ENCODE measurements around the gene LGALS1.

LGALS1 gene

GRCh38 chr22:37633089-37633624, 42.3 kb upstream of the LGALS1 start:
- CTCF ChIA-PET = interaction anchor here (1.1 to 28.2 kb wide), 12 partner anchors 8 to 147 kb away, joined by 3 to 506 read pairs (median 6); partner anchors contain the start of genes GGA1, LGALS1, MFNG and NOL12
- peak overlapping the region; percentile 37 for H3K4me3 Mint-ChIP-seq
- H3K36me3 Mint-ChIP-seq = peaks cover 9% of the 10 kb centered on the region
- H3K9me3 Mint-ChIP-seq = no peaks in the 10 kb centered on the region
- peak; percentile 41 for DNase-seq
- no peaks in the 10 kb centered on the region for H3K27me3 Mint-ChIP-seq
- H3K27ac Mint-ChIP-seq = peak overlapping the region; percentile 90
- peaks cover 73% of the 10 kb centered on the region for H3K4me1 Mint-ChIP-seq

GRCh38 chr22:37633625-37634416, 41.6 kb upstream of the LGALS1 start:
- Mint-ChIP-seq H3K4me3 (peak overlapping the region; percentile 46), H3K27ac (peak overlapping the region; percentile 90), H3K27me3 (no peaks in the 10 kb centered on the region), H3K4me1 (peaks cover 73% of the 10 kb centered on the region), H3K9me3 (no peaks in the 10 kb centered on the region), H3K36me3 (peaks cover 9% of the 10 kb centered on the region)
- peak; percentile 67 for DNase-seq
- CTCF ChIA-PET = interaction anchor here (1.1 to 28.2 kb wide), 13 partner anchors 9 to 148 kb away, joined by 3 to 506 read pairs (median 5); partner anchors contain the start of genes GGA1, LGALS1, MFNG and NOL12

GRCh38 chr22:37634417-37634924, 41.0 kb upstream of the LGALS1 start:
- Mint-ChIP-seq H3K4me3 (peak overlapping the region; percentile 46), H3K27ac (peak overlapping the region; percentile 90), H3K27me3 (no peaks in the 10 kb centered on the region), H3K9me3 (no peaks in the 10 kb centered on the region), H3K36me3 (peaks cover 9% of the 10 kb centered on the region), H3K4me1 (peaks cover 71% of the 10 kb centered on the region)
- CTCF ChIA-PET = interaction anchor here (1.1 to 28.2 kb wide), 11 partner anchors 9 to 149 kb away, joined by 3 to 506 read pairs (median 6); partner anchors contain the start of genes GGA1, LGALS1, MFNG and NOL12
- peak; percentile 38 for DNase-seq

GRCh38 chr22:37635157-37635556, 40.3 kb upstream of the LGALS1 start:
- Mint-ChIP-seq H3K4me1 (peaks cover 71% of the 10 kb centered on the region), H3K27ac (peak overlapping the region; percentile 89), H3K36me3 (peaks cover 9% of the 10 kb centered on the region), H3K4me3 (no peak overlapping the region), H3K9me3 (no peaks in the 10 kb centered on the region), H3K27me3 (no peaks in the 10 kb centered on the region)
- CTCF ChIA-PET = interaction anchor here (1.3 to 28.2 kb wide), 6 partner anchors 8 to 41 kb away, joined by 3 to 506 read pairs (median 16); partner anchors contain the start of genes GGA1, LGALS1, NOL12 and PDXP
- no peak for DNase-seq

GRCh38 chr22:37636186-37636948, 39.1 kb upstream of the LGALS1 start:
- peaks cover 74% of the 10 kb centered on the region for H3K4me1 Mint-ChIP-seq
- peak; percentile 59 for DNase-seq
- H3K27ac Mint-ChIP-seq = peak overlapping the region; percentile 89
- H3K27me3 Mint-ChIP-seq = no peaks in the 10 kb centered on the region
- CTCF ChIA-PET = interaction anchor here (0.8 to 28.2 kb wide), 10 partner anchors 9 to 95 kb away, joined by 3 to 506 read pairs (median 4); partner anchors contain the start of genes LGALS1, NOL12 and PDXP
- H3K9me3 Mint-ChIP-seq = no peaks in the 10 kb centered on the region
- peak overlapping the region; percentile 49 for H3K4me3 Mint-ChIP-seq
- peaks cover 13% of the 10 kb centered on the region for H3K36me3 Mint-ChIP-seq

GRCh38 chr22:37636949-37637273, 38.5 kb upstream of the LGALS1 start:
- H3K4me3 Mint-ChIP-seq = peak overlapping the region; percentile 7
- H3K9me3 Mint-ChIP-seq = no peaks in the 10 kb centered on the region
- H3K27ac Mint-ChIP-seq = peak overlapping the region; percentile 89

GRCh38 chr22:37638391-37639069, 36.9 kb upstream of the LGALS1 start:
- Mint-ChIP-seq H3K4me1 (peaks cover 82% of the 10 kb centered on the region), H3K27me3 (no peaks in the 10 kb centered on the region), H3K36me3 (peaks cover 22% of the 10 kb centered on the region), H3K4me3 (peak overlapping the region; percentile 99), H3K27ac (peak overlapping the region; percentile 87), H3K9me3 (no peaks in the 10 kb centered on the region)
- peak; percentile 72 for DNase-seq
- CTCF ChIA-PET = interaction anchor here (0.9 to 28.2 kb wide), 6 partner anchors 9 to 38 kb away, joined by 3 to 506 read pairs (median 4); partner anchors contain the start of genes LGALS1, NOL12 and PDXP

More at GRCh38 chr22:37636949-37637273, 38.5 kb upstream of the LGALS1 start:
- Mint-ChIP-seq H3K27me3 (no peaks in the 10 kb centered on the region), H3K36me3 (peaks cover 15% of the 10 kb centered on the region), H3K4me1 (peaks cover 76% of the 10 kb centered on the region)
- CTCF ChIA-PET = interaction anchor here (0.6 to 28.2 kb wide), 11 partner anchors 9 to 95 kb away, joined by 3 to 506 read pairs (median 4); partner anchors contain the start of genes LGALS1, NOL12 and PDXP
- DNase-seq = no peak

- peak; percentile 79 for DNase-seq
- Mint-ChIP-seq H3K4me3 (peak within 1 kb of the TSS; percentile 99), H3K9me3 (no peaks in the 10 kb centered on the region), H3K27me3 (no peaks in the 10 kb centered on the region), H3K27ac (peak within 1 kb of the TSS; percentile 98), H3K36me3 (peaks cover 27% of the 10 kb centered on the region), H3K4me1 (peaks cover 79% of the 10 kb centered on the region)
- CTCF ChIA-PET = interaction anchor here (1.0 to 28.2 kb wide), 4 partner anchors 11 to 37 kb away, joined by 3 to 506 read pairs (median 11); partner anchors contain the start of genes LGALS1 and NOL12
Measured at GRCh38 chr22:37639070-37639760, 36.2 kb upstream of the LGALS1 start, which contains the start of gene SH3BP1. SH3BP1 (plus strand) TSS chr22:37639669; CDS start chr22:37639788, 119 bp downstream.

GRCh38 chr22:37639771-37640590, 35.5 kb upstream of the LGALS1 start:
- H3K9me3 Mint-ChIP-seq = no peaks in the 10 kb centered on the region

GRCh38 chr22:37640591-37641560, 34.6 kb upstream of the LGALS1 start:
- Mint-ChIP-seq H3K36me3 (peaks cover 38% of the 10 kb centered on the region), H3K9me3 (no peaks in the 10 kb centered on the region), H3K27me3 (no peaks in the 10 kb centered on the region), H3K4me3 (peak overlapping the region; percentile 99), H3K4me1 (peaks cover 65% of the 10 kb centered on the region), H3K27ac (peak overlapping the region; percentile 98)
- DNase-seq = peak; percentile 47
- CTCF ChIA-PET = interaction anchor here (0.6 to 28.2 kb wide), 10 partner anchors 8 to 239 kb away, joined by 3 to 506 read pairs (median 8); partner anchors contain the start of genes GGA1, LGALS1, NOL12 and PDXP

More at GRCh38 chr22:37639771-37640590, 35.5 kb upstream of the LGALS1 start:
- no peaks in the 10 kb centered on the region for H3K27me3 Mint-ChIP-seq
- DNase-seq = peak; percentile 63
- H3K4me3 Mint-ChIP-seq = peak overlapping the region; percentile 99
- peaks cover 30% of the 10 kb centered on the region for H3K36me3 Mint-ChIP-seq
- CTCF ChIA-PET = interaction anchor here (0.6 to 28.2 kb wide), 5 partner anchors 10 to 240 kb away, joined by 3 to 506 read pairs (median 5); partner anchors contain the start of genes LGALS1 and NOL12
- H3K4me1 Mint-ChIP-seq = peaks cover 73% of the 10 kb centered on the region
- H3K27ac Mint-ChIP-seq = peak overlapping the region; percentile 98

- H3K27me3 Mint-ChIP-seq = no peaks in the 10 kb centered on the region
- H3K9me3 Mint-ChIP-seq = no peaks in the 10 kb centered on the region
- H3K4me1 Mint-ChIP-seq = peaks cover 58% of the 10 kb centered on the region
- no peak for DNase-seq
- peak overlapping the region; percentile 70 for H3K27ac Mint-ChIP-seq
- peaks cover 40% of the 10 kb centered on the region for H3K36me3 Mint-ChIP-seq
- CTCF ChIA-PET = interaction anchor here (0.8 to 28.2 kb wide), 9 partner anchors 9 to 35 kb away, joined by 3 to 506 read pairs (median 10); partner anchors contain the start of genes GGA1, LGALS1, NOL12 and PDXP
- H3K4me3 Mint-ChIP-seq = peak overlapping the region; percentile 99
Measured at GRCh38 chr22:37641561-37641949, 33.9 kb upstream of the LGALS1 start.

Measured in activated naive CD4-positive, alpha-beta T cell treated with anti-CD3 and anti-CD28 coated beads, Interleukin-2, amount 10 ng/mL, durations not matched to agents 7 days and 5 days (primary cell).